Mucosa of rectum (tissue), 2 donors: Measurements from ENCODE around the gene TUBAL3.

Experiments
- H3K27ac ChIP-seq, 2 donors: one replicate each; pipeline ENCODE4 v1.7.0; 2013; ENCODE audit warnings: inconsistent platforms in 2 of 2, low read depth in 2 of 2, low read length in 2 of 2
- H3K27me3 ChIP-seq, 2 donors: one replicate each; pipeline ENCODE4 v1.7.0; 2013; ENCODE audit warnings: low read length in 2 of 2; ENCODE audit not compliant: control insufficient read depth in 2 of 2, insufficient read depth in 2 of 2
- H3K36me3 ChIP-seq, 2 donors: one replicate each; pipeline ENCODE4 v1.7.0; 2013; ENCODE audit warnings: low read length in 2 of 2; ENCODE audit not compliant: control insufficient read depth in 2 of 2, insufficient read depth in 2 of 2
- H3K4me1 ChIP-seq, 2 donors: one replicate each; pipeline ENCODE4 v1.7.0; 2013; ENCODE audit warnings: low read length in 2 of 2, mild to moderate bottlenecking in 1 of 2; ENCODE audit not compliant: control insufficient read depth in 2 of 2, insufficient read depth in 2 of 2
- H3K4me3 ChIP-seq, 2 donors: one replicate each; pipeline ENCODE4 v1.7.0; 2013; ENCODE audit warnings: low read length in 2 of 2
- H3K9ac ChIP-seq, 2 donors: one replicate each; pipeline ENCODE4 v1.7.0; 2013; ENCODE audit warnings: low read length in 2 of 2, low read depth in 1 of 2, mild to moderate bottlenecking in 1 of 2
- H3K9me3 ChIP-seq, 2 donors: one replicate each; pipeline ENCODE4 v1.7.0; 2013; ENCODE audit warnings: low read length in 2 of 2; ENCODE audit not compliant: control insufficient read depth in 2 of 2
- donor health status: healthy.
- donor health status: Normal muscosa, but diverticular disease.

Gene TUBAL3

GRCh38 chr10:5344746-5345145 lies 59.9 kb downstream of the TUBAL3 start:
- H3K27ac ChIP-seq = no peak overlapping the region
- no peaks in the 10 kb centered on the region for H3K27me3 ChIP-seq
- no peaks in the 10 kb centered on the region for H3K36me3 ChIP-seq
- H3K4me1 ChIP-seq = peaks cover 0 to 3% of the 10 kb centered on the region in 2 donors
- no peaks in the 10 kb centered on the region for H3K9me3 ChIP-seq
- H3K9ac ChIP-seq = no peak overlapping the region
- H3K4me3 ChIP-seq = no peak overlapping the region

GRCh38 chr10:5343979-5344378 lies 60.6 kb downstream of the TUBAL3 start:
- Histone ChIP-seq H3K9me3 (no peaks in the 10 kb centered on the region), H3K27ac (no peak overlapping the region), H3K9ac (no peak overlapping the region), H3K36me3 (no peaks in the 10 kb centered on the region), H3K4me3 (no peak overlapping the region), H3K27me3 (no peaks in the 10 kb centered on the region), H3K4me1 (peaks cover 0 to 3% of the 10 kb centered on the region in 2 donors)

- H3K9ac ChIP-seq = no peak overlapping the region
- H3K27ac ChIP-seq = no peak overlapping the region
- H3K36me3 ChIP-seq = no peaks in the 10 kb centered on the region
- H3K4me1 ChIP-seq = peaks cover 0 to 3% of the 10 kb centered on the region in 2 donors
- no peaks in the 10 kb centered on the region for H3K9me3 ChIP-seq
- H3K4me3 ChIP-seq = no peak overlapping the region
- H3K27me3 ChIP-seq = no peaks in the 10 kb centered on the region
These were observed 61.1 kb downstream of the TUBAL3 start for GRCh38 chr10:5343561-5343960.
